GM12878 (cell line): ENCODE measurements around the gene ADAMTS17. TPM values are rescaled to one million over a fixed set of nuclear protein-coding genes. Genes with fewer than 3 reads are reported as not detected.

Experiments used
- ATAC-seq: fragments of 200-7000 bp; cut with Tn5 transposase; 3 replicates; pipeline ENCODE4 v1.9.1; 2020; ENCODE audit warnings: mild to moderate bottlenecking, moderate library complexity
- BruUV-seq: library from RNA; stranded (reverse); fragments of 400-500 nt; replicated peaks from 2 replicates; lab custom pipeline; 2021; lab: Mats Ljungman, UMichigan
- CTCF ChIA-PET: fragments of 300-600 bp; sonication (Branson Sonifier 250); formaldehyde crosslinking; extraction: SDS; loops from one replicate; lab custom pipeline; 2021; ENCODE audit warnings: inconsistent platforms; lab: Yijun Ruan, JAX
- POLR2A ChIA-PET: fragments of 350-600 bp; formaldehyde crosslinking; extraction: SDS; loops from one replicate; lab custom pipeline; 2021; ENCODE audit warnings: inconsistent platforms; lab: Charles Lee
- RAD21 ChIA-PET: fragments of 300-600 bp; sonication (Branson Sonifier 250); formaldehyde crosslinking; loops from one replicate; lab custom pipeline; 2023; ENCODE audit warnings: antibody characterized with exemption; ENCODE audit not compliant: unreplicated experiment; lab: Charles Lee
- SMC1A ChIA-PET: fragments of 300-600 bp; sonication (Branson Sonifier 250); formaldehyde crosslinking; loops from one replicate; lab custom pipeline; 2023; ENCODE audit not compliant: unreplicated experiment, uncharacterized antibody; lab: Charles Lee
- DNase-seq: peaks from one replicate; pipeline ENCODE4 v3.0.0-alpha.2; 2011; ENCODE audit warnings: low read depth, low spot score
- FAIRE-seq: peaks from 3 replicates; lab custom pipeline; 2011; peaks lifted over from hg19 to GRCh38; lab: Jason Lieb, UNC
- H2AFZ ChIP-seq: 2 replicates; pipeline ENCODE4 v1.6.0; 2011; ENCODE audit warnings: low read depth, low read length, control low read depth; ENCODE audit not compliant: control insufficient read depth
- H3K27ac ChIP-seq: 2 replicates; pipeline ENCODE4 v1.5.1; 2011; ENCODE audit warnings: control low read depth; ENCODE audit not compliant: control insufficient read depth, insufficient read depth
- H3K27me3 ChIP-seq, 2 experiments: replicated peaks in 1 of 2; 2 replicates each; pipeline versions ENCODE4 v1.6.0 to v1.6.1; 2011; ENCODE audit warnings: low read length in 1 of 2; ENCODE audit not compliant: control insufficient read depth in 2 of 2, insufficient read depth in 2 of 2
- H3K36me3 ChIP-seq, 2 experiments: 2 replicates each; pipeline ENCODE4 v1.5.1; 2011; ENCODE audit warnings: low read length in 1 of 2; ENCODE audit not compliant: control insufficient read depth in 2 of 2, insufficient read depth in 2 of 2
- H3K4me1 ChIP-seq: 2 replicates; pipeline ENCODE4 v1.6.1; 2011; ENCODE audit warnings: mild to moderate bottlenecking, low read length, moderate library complexity, mixed read lengths; ENCODE audit not compliant: control insufficient read depth, insufficient read depth
- H3K4me2 ChIP-seq: 2 replicates; pipeline ENCODE4 v1.6.0; 2011; ENCODE audit warnings: control low read depth; ENCODE audit not compliant: control insufficient read depth, insufficient read depth
- H3K4me3 ChIP-seq: fragments of 200-600 bp; sonication (generic); 2 replicates; pipeline ENCODE4 v1.5.1; 2016
- H3K79me2 ChIP-seq: 2 replicates; pipeline ENCODE4 v1.6.0; 2011; ENCODE audit warnings: low read length; ENCODE audit not compliant: control insufficient read depth, insufficient read depth
- H3K9ac ChIP-seq: 2 replicates; pipeline ENCODE4 v1.8.0; 2011; ENCODE audit warnings: low read length, control low read depth, mixed read lengths; ENCODE audit not compliant: control insufficient read depth, insufficient read depth
- H3K9me3 ChIP-seq: replicated peaks from 3 replicates; pipeline ENCODE4 v1.5.1; 2011; ENCODE audit warnings: mild to moderate bottlenecking, low read length; ENCODE audit not compliant: control insufficient read depth, insufficient read depth
- H4K20me1 ChIP-seq: 2 replicates; pipeline ENCODE4 v1.6.0; 2011; ENCODE audit not compliant: control insufficient read depth, insufficient read depth
- BCLAF1 ChIP-seq: fragments of 450-650 bp; IDR thresholded peaks from 2 replicates; pipeline ENCODE4 v1.6.1; 2017; ENCODE audit warnings: antibody characterized with exemption, mild to moderate bottlenecking, moderate library complexity
- CHD1 ChIP-seq: IDR thresholded peaks from 2 replicates; pipeline ENCODE4 v1.6.1; 2012; ENCODE audit warnings: low read depth, low read length, improper control_type of control experiment
- CHD2 ChIP-seq: IDR thresholded peaks from 2 replicates; pipeline ENCODE4 v1.6.1; 2011; ENCODE audit warnings: low read depth, low read length, improper control_type of control experiment, borderline replicate concordance
- CREB1 ChIP-seq: IDR thresholded peaks from 2 replicates; pipeline ENCODE4 v1.6.1; 2012; ENCODE audit warnings: low read depth, mild to moderate bottlenecking, inconsistent platforms
- EED ChIP-seq: sonication (generic); IDR thresholded peaks from 2 replicates; pipeline ENCODE4 v1.6.1; 2016; ENCODE audit warnings: antibody characterized with exemption, low read depth
- HDAC6 ChIP-seq: fragments of 200-600 bp; sonication (generic); IDR thresholded peaks from one replicate; pipeline ENCODE4 v1.8.0; 2017; ENCODE audit warnings: antibody characterized with exemption; ENCODE audit not compliant: unreplicated experiment
- KAT2A ChIP-seq: conservative IDR thresholded peaks from 2 replicates; pipeline ENCODE4 v1.6.1; 2011; ENCODE audit warnings: low read depth, low read length; ENCODE audit not compliant: control insufficient read depth
- MYC ChIP-seq: IDR thresholded peaks from 2 replicates; pipeline ENCODE4 v1.6.1; 2011; ENCODE audit warnings: mild to moderate bottlenecking, low read length, moderate library complexity, inconsistent platforms; ENCODE audit not compliant: insufficient read depth, insufficient replicate concordance, insufficient read length, severe bottlenecking
- RCOR1 ChIP-seq: conservative IDR thresholded peaks from 2 replicates; pipeline ENCODE4 v1.6.1; 2012; ENCODE audit warnings: low read depth, low read length, improper control_type of control experiment
- REST ChIP-seq: IDR thresholded peaks from 2 replicates; pipeline ENCODE4 v1.6.1; 2012; ENCODE audit warnings: mild to moderate bottlenecking, low read depth, low read length
- TAF1 ChIP-seq: IDR thresholded peaks from 2 replicates; pipeline ENCODE4 v1.6.1; 2011; ENCODE audit warnings: mild to moderate bottlenecking, low read depth, low read length, borderline replicate concordance
- YBX1 ChIP-seq: fragments of 450-650 bp; IDR thresholded peaks from 2 replicates; pipeline ENCODE4 v1.6.1; 2016; ENCODE audit warnings: antibody characterized with exemption
- ZNF274 ChIP-seq: IDR thresholded peaks from one replicate; pipeline ENCODE4 v1.8.0; 2011; ENCODE audit not compliant: insufficient read length, insufficient read depth
- WGBS: methylation state at CpG from one replicate; pipeline ENCODE4 v1.1.6; 2016; ENCODE audit warnings: low lambda C conversion rate; ENCODE audit not compliant: insufficient replicate concordance, insufficient coverage; ENCODE audit errors: missing lambda C conversion rate; 5-methylcytosine and 5-hydroxymethylcytosine counted together
- in situ Hi-C: fragments of 300-500 bp; cut with MboI; formaldehyde crosslinking; loops from 9 replicates; pipeline ENCODE4 v1.14.3; 2018; ENCODE audit warnings: mixed read lengths
- intact Hi-C: fragments of 100-400 bp; cut with micrococcal nuclease; formaldehyde crosslinking; loops from one replicate; pipeline ENCODE4 v1.14.2; 2022; ENCODE audit not compliant: unreplicated experiment
- polyA plus RNA-seq, 11 experiments: library from polyadenylated mRNA; depleted of rRNA in 4 of 11; unstranded in 6 of 11; stranded (reverse) in 5 of 11; fragments of >200 nt; fragmentation: Nextera tagmentation in 4 of 11; fragmentation: Illumina TruSeq in 1 of 11; extraction: Ambion mirVana in 4 of 11; extraction: Trizol in 1 of 11; gene quantifications; 1 replicate in 1 of 11; 2 replicates in 10 of 11; pipeline versions ENCODE4 v1.2.1 to v1.2.3, GENCODE V29; 2011 to 2016; ENCODE audit warnings: inconsistent platforms in 2 of 11, missing spikeins in 2 of 11, low read depth in 1 of 11
- total RNA-seq, 4 experiments: library from RNA; depleted of rRNA in 3 of 4; stranded (reverse); fragments of >200 nt in 3 of 4; fragmentation: Illumina TruSeq in 1 of 4; extraction: Trizol in 1 of 4; gene quantifications; 2 replicates each; pipeline versions ENCODE4 v1.2.1 to v1.2.3, GENCODE V29; 2013 to 2021

ADAMTS17 gene
- total and polyA plus RNA-seq, 10 of the 15 experiments (the other 5 are each of a cell fraction or from before 2014, with no cell fraction given): 0.04 to 0.50 (median 0.10) TPM; not detected in 4

GRCh38 chr15:100108846-100109245, 232.9 kb downstream of the ADAMTS17 start:
- FAIRE-seq (no peak), ATAC-seq (no peak), DNase-seq (no peak)
- no peaks in the 10 kb centered on the region for H4K20me1 ChIP-seq
- no peaks in the 10 kb centered on the region for H3K9me3 ChIP-seq
- H3K36me3 ChIP-seq: no peaks in the 10 kb centered on the region
- intact Hi-C loops (no loop called here), in situ Hi-C loops (no loop called here)
- H3K4me2 ChIP-seq: no peak overlapping the region
- H2AFZ ChIP-seq: no peak overlapping the region
- ChIA-PET RAD21 (no interaction called here), SMC1A (no interaction called here), CTCF (no interaction called here), POLR2A (no interaction called here)
- H3K27me3 ChIP-seq: no peaks in the 10 kb centered on the region
- H3K4me1 ChIP-seq: no peaks in the 10 kb centered on the region; the same call in 1 of the 2 replicates
- H3K4me3 ChIP-seq: no peak overlapping the region
- BruUV-seq: no TSS peak
- H3K79me2 ChIP-seq: no peaks in the 10 kb centered on the region
- 52% methylated on average over 15 of the region's 15 CpGs for WGBS
- no peak for TF ChIP-seq KAT2A
- no peak for TF ChIP-seq ZNF274
- TF ChIP-seq YBX1: no peak
- no peak for TF ChIP-seq CREB1
- TF ChIP-seq HDAC6: no peak
- no peak for TF ChIP-seq REST
- no peak for TF ChIP-seq TAF1
- TF ChIP-seq CHD2: no peak
- no peak for TF ChIP-seq EED
- no peak for TF ChIP-seq RCOR1
- no peak for TF ChIP-seq MYC
- TF ChIP-seq BCLAF1: no peak
- no peak for TF ChIP-seq CHD1
- no peak overlapping the region for H3K9ac ChIP-seq
- H3K27ac ChIP-seq: no peak overlapping the region
